Adrenal gland (tissue), 5 donors: ENCODE results near the gene CCSER1.
"Not testable (repeated sequence)": the region's sequence is repeated elsewhere in the genome, so short reads cannot be mapped to it uniquely, and the experiment has no call there.

Experiments used
- POLR2A ChIP-seq, 2 donors: fragments of 450-650 bp; IDR thresholded peaks; one replicate each; pipeline ENCODE4 v1.6.1; 2017; ENCODE audit warnings: antibody characterized with exemption in 2 of 2, mild to moderate bottlenecking in 2 of 2, moderate library complexity in 1 of 2
- TF ChIP-seq, protein P1 (sequence below), 6 experiments: fragments of 450-650 bp in 4 of 6; fragments of 200-600 bp in 2 of 6; sonication (generic) in 1 of 6; IDR thresholded peaks; 1 replicate in 5 of 6; 2 replicates in 1 of 6; pipeline versions ENCODE4 v1.5.1 to v1.8.0; 2016 to 2021; ENCODE audit warnings: antibody characterized with exemption in 6 of 6, mild to moderate bottlenecking in 2 of 6, moderate library complexity in 1 of 6
- donor health status: DM: no; HTN: no; CAD: no.

DNA sequence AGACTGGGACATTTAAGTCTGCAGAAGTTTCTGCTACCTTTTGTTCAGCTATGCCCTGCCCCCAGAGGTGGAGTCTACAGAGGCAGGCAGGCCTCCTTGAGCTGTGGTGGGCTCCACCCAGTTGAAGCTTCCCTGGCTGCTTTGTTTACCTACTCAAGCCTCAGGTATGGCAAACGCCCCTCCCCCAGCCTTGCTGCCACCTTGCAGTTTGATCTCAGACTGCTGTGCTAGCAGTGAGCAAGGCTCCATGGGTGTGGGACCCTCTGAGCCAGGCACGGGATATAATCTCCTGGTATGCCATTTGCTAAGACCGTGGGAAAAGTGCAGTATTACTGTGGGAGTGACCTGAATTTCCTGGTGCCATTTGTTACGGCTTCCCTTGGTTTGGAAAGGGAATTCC is 1026.8 kb downstream of the CCSER1 start:
- TF ChIP-seq, protein P1, sequence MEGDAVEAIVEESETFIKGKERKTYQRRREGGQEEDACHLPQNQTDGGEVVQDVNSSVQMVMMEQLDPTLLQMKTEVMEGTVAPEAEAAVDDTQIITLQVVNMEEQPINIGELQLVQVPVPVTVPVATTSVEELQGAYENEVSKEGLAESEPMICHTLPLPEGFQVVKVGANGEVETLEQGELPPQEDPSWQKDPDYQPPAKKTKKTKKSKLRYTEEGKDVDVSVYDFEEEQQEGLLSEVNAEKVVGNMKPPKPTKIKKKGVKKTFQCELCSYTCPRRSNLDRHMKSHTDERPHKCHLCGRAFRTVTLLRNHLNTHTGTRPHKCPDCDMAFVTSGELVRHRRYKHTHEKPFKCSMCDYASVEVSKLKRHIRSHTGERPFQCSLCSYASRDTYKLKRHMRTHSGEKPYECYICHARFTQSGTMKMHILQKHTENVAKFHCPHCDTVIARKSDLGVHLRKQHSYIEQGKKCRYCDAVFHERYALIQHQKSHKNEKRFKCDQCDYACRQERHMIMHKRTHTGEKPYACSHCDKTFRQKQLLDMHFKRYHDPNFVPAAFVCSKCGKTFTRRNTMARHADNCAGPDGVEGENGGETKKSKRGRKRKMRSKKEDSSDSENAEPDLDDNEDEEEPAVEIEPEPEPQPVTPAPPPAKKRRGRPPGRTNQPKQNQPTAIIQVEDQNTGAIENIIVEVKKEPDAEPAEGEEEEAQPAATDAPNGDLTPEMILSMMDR (IDR thresholded peaks at IDR 0.05), result not testable (repeated sequence)
- TF ChIP-seq POLR2A (IDR thresholded peaks at IDR 0.05), result not testable (repeated sequence)
